K562 (cell line): ENCODE results near the gene ATXN1. TPM values are rescaled to one million over a fixed set of nuclear protein-coding genes. Genes with fewer than 3 reads are reported as not detected.

Experiments used
- ATAC-seq: fragments of 200-7000 bp; cut with Tn5 transposase; 3 replicates; pipeline ENCODE4 v1.9.1; 2020; ENCODE audit warnings: moderate library complexity
- BruUV-seq: library from RNA; stranded (reverse); fragments of 400-500 nt; replicated peaks from 2 replicates; lab custom pipeline; 2021; lab: Mats Ljungman, UMichigan
- CTCF ChIA-PET: fragments of 300-600 bp; formaldehyde crosslinking; extraction: SDS; loops from one replicate; lab custom pipeline; 2021; ENCODE audit warnings: low intra/inter-chr PET ratio; lab: Yijun Ruan, JAX
- POLR2A ChIA-PET: fragments of 300-600, 350-650 bp; sonication (Branson Sonifier 250); formaldehyde crosslinking; extraction: SDS; loops from one replicate; lab custom pipeline; 2021; ENCODE audit warnings: antibody characterized with exemption, inconsistent platforms; lab: Yijun Ruan, JAX
- DNase-seq, 4 experiments: peaks; one replicate each; pipeline versions ENCODE4 v3.0.0 to v3.0.0-alpha.2; 2011 to 2018; ENCODE audit warnings: low spot score in 3 of 4, mixed read lengths in 3 of 4; ENCODE audit errors: extremely low read depth in 1 of 4
- FAIRE-seq: peaks from 2 replicates; lab custom pipeline; 2011; peaks lifted over from hg19 to GRCh38; lab: Jason Lieb, UNC
- H2AFZ ChIP-seq: 2 replicates; pipeline ENCODE4 v1.6.0; 2011; ENCODE audit warnings: low read depth, low read length, control low read depth, inconsistent platforms
- H3K27ac ChIP-seq: fragments of 200-600 bp; 3 replicates; pipeline ENCODE4 v1.8.0; 2011; ENCODE audit warnings: low read depth, mild to moderate bottlenecking, control low read depth, inconsistent platforms, low read length, moderate library complexity, mixed read lengths; ENCODE audit errors: extremely low read depth
- H3K27me3 ChIP-seq, 2 experiments: fragments of 300-600 bp in 1 of 2; 2 replicates in 1 of 2; 3 replicates in 1 of 2; pipeline versions ENCODE4 v1.6.0 to v1.8.0; 2011; ENCODE audit warnings: inconsistent platforms in 2 of 2, low read length in 2 of 2, mild to moderate bottlenecking in 1 of 2, mixed read lengths in 1 of 2, moderate library complexity in 1 of 2; ENCODE audit not compliant: control insufficient read depth in 2 of 2, insufficient read depth in 2 of 2
- H3K36me3 ChIP-seq: fragments of 300-600 bp; 3 replicates; pipeline ENCODE4 v1.8.0; 2011; ENCODE audit warnings: mild to moderate bottlenecking, low read length, inconsistent platforms; ENCODE audit not compliant: control insufficient read depth, insufficient read depth
- H3K4me1 ChIP-seq, 2 experiments: fragments of 200-600 bp in 1 of 2; replicated peaks in 1 of 2; 2 replicates in 1 of 2; 3 replicates in 1 of 2; pipeline versions ENCODE4 v1.5.1 to v1.8.0; 2011; ENCODE audit warnings: inconsistent platforms in 2 of 2, low read length in 2 of 2, mild to moderate bottlenecking in 1 of 2, mixed read lengths in 1 of 2, moderate library complexity in 1 of 2; ENCODE audit not compliant: control insufficient read depth in 2 of 2, insufficient read depth in 2 of 2
- H3K4me2 ChIP-seq: 2 replicates; pipeline ENCODE4 v1.6.1; 2011; ENCODE audit warnings: low read length, control low read depth, inconsistent platforms, mixed read lengths; ENCODE audit not compliant: insufficient read depth
- H3K4me3 ChIP-seq: fragments of 200-600 bp; sonication (generic), shearing (Covaris generic); 2 replicates; pipeline ENCODE4 v1.5.1; 2016; ENCODE audit warnings: control low read depth, inconsistent platforms
- H3K79me2 ChIP-seq: fragments of 200-600 bp; 3 replicates; pipeline ENCODE4 v1.8.0; 2011; ENCODE audit warnings: low read length, inconsistent platforms; ENCODE audit not compliant: control insufficient read depth, insufficient read depth
- H3K9ac ChIP-seq, 2 experiments: 2 replicates each; pipeline versions ENCODE4 v1.6.0 to v1.6.1; 2011; ENCODE audit warnings: low read depth in 2 of 2, low read length in 2 of 2, control low read depth in 1 of 2, inconsistent platforms in 1 of 2, mild to moderate bottlenecking in 1 of 2, mixed read lengths in 1 of 2; ENCODE audit not compliant: insufficient read depth in 1 of 2
- H3K9me1 ChIP-seq: one replicate; pipeline ENCODE4 v1.6.0; 2011; ENCODE audit warnings: inconsistent platforms, mild to moderate bottlenecking, low read length, moderate library complexity; ENCODE audit not compliant: control insufficient read depth, insufficient read depth
- H3K9me3 ChIP-seq: replicated peaks from 2 replicates; pipeline ENCODE4 v1.5.1; 2011; ENCODE audit warnings: low read depth, low read length, inconsistent platforms; ENCODE audit not compliant: control insufficient read depth, insufficient read depth
- H4K20me1 ChIP-seq: replicated peaks from 2 replicates; pipeline ENCODE4 v1.6.1; 2011; ENCODE audit warnings: low read length, inconsistent platforms, mixed read lengths; ENCODE audit not compliant: control insufficient read depth, insufficient read depth
- GTF3C2 ChIP-seq: IDR thresholded peaks from 3 replicates; pipeline ENCODE4 v1.6.1; 2011; ENCODE audit warnings: borderline replicate concordance, mild to moderate bottlenecking, moderate library complexity; ENCODE audit not compliant: insufficient read length; ENCODE audit errors: extremely low read depth
- ZBTB8A ChIP-seq: fragments of 450-650 bp; IDR thresholded peaks from 2 replicates; pipeline ENCODE4 v1.6.1; 2018; ENCODE audit warnings: mild to moderate bottlenecking, moderate library complexity; ENCODE audit not compliant: partially characterized antibody
- ZNF766 ChIP-seq: fragments of 200-800 bp; sonication (Bioruptor generic); conservative IDR thresholded peaks from 2 replicates; pipeline ENCODE4 v1.6.1; 2016; ENCODE audit warnings: missing genetic modification characterization, missing compliant biosample characterization
- WGBS: fragments of 100-300 bp; shearing (Covaris generic); methylation state at CpG from one replicate; pipeline ENCODE4 v1.1.6; 2016; ENCODE audit warnings: low coverage, mixed read lengths; ENCODE audit not compliant: insufficient coverage; ENCODE audit errors: missing lambda C conversion rate; 5-methylcytosine and 5-hydroxymethylcytosine counted together
- in situ Hi-C: fragments of 300-500 bp; cut with MboI; formaldehyde crosslinking; loops from 4 replicates; pipeline ENCODE4 v1.15.0; 2018; ENCODE audit warnings: inconsistent platforms, mixed read lengths
- intact Hi-C: fragments of 100-400 bp; cut with micrococcal nuclease; formaldehyde crosslinking; loops from 2 replicates; pipeline ENCODE4 v1.14.2; 2022
- polyA plus RNA-seq, 8 experiments: library from polyadenylated mRNA; depleted of rRNA in 4 of 8; stranded (reverse) in 5 of 8; unstranded in 3 of 8; fragments of >200 nt; fragmentation: Nextera tagmentation in 2 of 8; fragmentation: Illumina TruSeq in 1 of 8; extraction: Ambion mirVana in 2 of 8; extraction: Trizol in 1 of 8; gene quantifications; 2 replicates each; pipeline versions ENCODE4 v1.2.1 to v1.2.3, GENCODE V29; 2011 to 2014; ENCODE audit warnings: inconsistent platforms in 1 of 8, missing spikeins in 1 of 8
- total RNA-seq, 7 experiments: library from RNA; depleted of rRNA in 6 of 7; stranded (reverse); fragments of >200 nt in 6 of 7; fragmentation: Illumina TruSeq in 2 of 7; extraction: Trizol in 2 of 7; gene quantifications; 2 replicates each; pipeline versions ENCODE4 v1.2.1 to v1.2.3, GENCODE V29; 2011 to 2021; ENCODE audit warnings: low replicate concordance in 1 of 7
- TF ChIP-seq, protein P1 (sequence below), 2 experiments: fragments of 450-650 bp in 1 of 2; sonication (generic) in 1 of 2; formaldehyde crosslinking in 1 of 2; IDR thresholded peaks; 2 replicates each; pipeline versions ENCODE4 v1.7.1 to v1.9.0; 2016 to 2022; ENCODE audit warnings: inconsistent platforms in 1 of 2, mild to moderate bottlenecking in 1 of 2, missing genetic modification reagents in 1 of 2

Gene ATXN1
- total and polyA plus RNA-seq, 9 of the 15 experiments (the other 6 are each of a cell fraction or from before 2014, with no cell fraction given) = under 0.01 to 1.2 (median 0.58) TPM

- DNase-seq = no peak
- no peaks in the 10 kb centered on the region; the same call in 1 of the 2 replicates for H4K20me1 ChIP-seq
- no TSS peak for BruUV-seq
- no peak overlapping the region for H3K27ac ChIP-seq
- no peaks in the 10 kb centered on the region for H3K9me3 ChIP-seq
- H3K36me3 ChIP-seq = no peaks in the 10 kb centered on the region
- ChIA-PET POLR2A (no interaction called here), CTCF (no interaction called here)
- no peak overlapping the region for H3K4me3 ChIP-seq
- no peaks in the 10 kb centered on the region for H3K9me1 ChIP-seq
- H2AFZ ChIP-seq = no peak overlapping the region
- in situ Hi-C loops (no loop called here), intact Hi-C loops (no loop called here)
- H3K4me1 ChIP-seq = no peaks in the 10 kb centered on the region
- WGBS = 0% methylated on average over 2 of the region's 2 CpGs
- FAIRE-seq = no peak
- H3K9ac ChIP-seq = no peak overlapping the region
- no peak overlapping the region for H3K4me2 ChIP-seq
- no peak for ATAC-seq
- TF ChIP-seq ZBTB8A (no peak), ZNF766 (CRISPR knock-in tag) (no peak), GTF3C2 (no peak)
- TF ChIP-seq, protein P1, sequence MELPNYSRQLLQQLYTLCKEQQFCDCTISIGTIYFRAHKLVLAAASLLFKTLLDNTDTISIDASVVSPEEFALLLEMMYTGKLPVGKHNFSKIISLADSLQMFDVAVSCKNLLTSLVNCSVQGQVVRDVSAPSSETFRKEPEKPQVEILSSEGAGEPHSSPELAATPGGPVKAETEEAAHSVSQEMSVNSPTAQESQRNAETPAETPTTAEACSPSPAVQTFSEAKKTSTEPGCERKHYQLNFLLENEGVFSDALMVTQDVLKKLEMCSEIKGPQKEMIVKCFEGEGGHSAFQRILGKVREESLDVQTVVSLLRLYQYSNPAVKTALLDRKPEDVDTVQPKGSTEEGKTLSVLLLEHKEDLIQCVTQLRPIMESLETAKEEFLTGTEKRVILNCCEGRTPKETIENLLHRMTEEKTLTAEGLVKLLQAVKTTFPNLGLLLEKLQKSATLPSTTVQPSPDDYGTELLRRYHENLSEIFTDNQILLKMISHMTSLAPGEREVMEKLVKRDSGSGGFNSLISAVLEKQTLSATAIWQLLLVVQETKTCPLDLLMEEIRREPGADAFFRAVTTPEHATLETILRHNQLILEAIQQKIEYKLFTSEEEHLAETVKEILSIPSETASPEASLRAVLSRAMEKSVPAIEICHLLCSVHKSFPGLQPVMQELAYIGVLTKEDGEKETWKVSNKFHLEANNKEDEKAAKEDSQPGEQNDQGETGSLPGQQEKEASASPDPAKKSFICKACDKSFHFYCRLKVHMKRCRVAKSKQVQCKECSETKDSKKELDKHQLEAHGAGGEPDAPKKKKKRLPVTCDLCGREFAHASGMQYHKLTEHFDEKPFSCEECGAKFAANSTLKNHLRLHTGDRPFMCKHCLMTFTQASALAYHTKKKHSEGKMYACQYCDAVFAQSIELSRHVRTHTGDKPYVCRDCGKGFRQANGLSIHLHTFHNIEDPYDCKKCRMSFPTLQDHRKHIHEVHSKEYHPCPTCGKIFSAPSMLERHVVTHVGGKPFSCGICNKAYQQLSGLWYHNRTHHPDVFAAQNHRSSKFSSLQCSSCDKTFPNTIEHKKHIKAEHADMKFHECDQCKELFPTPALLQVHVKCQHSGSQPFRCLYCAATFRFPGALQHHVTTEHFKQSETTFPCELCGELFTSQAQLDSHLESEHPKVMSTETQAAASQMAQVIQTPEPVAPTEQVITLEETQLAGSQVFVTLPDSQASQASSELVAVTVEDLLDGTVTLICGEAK (IDR thresholded peaks at IDR 0.05) = peak; percentile 80
- TF ChIP-seq, protein P1 (CRISPR knock-in tag; IDR thresholded peaks at IDR 0.05) = no peak; the same call in 1 of the 2 replicates
- H3K27me3 ChIP-seq = no peaks in the 10 kb centered on the region
- H3K79me2 ChIP-seq = no peaks in the 10 kb centered on the region
Measured at GRCh38 chr6:16716321-16716858, 44.9 kb downstream of the ATXN1 start.
